Calu3 (cell line): ENCODE measurements around the gene USP7. TPM values are rescaled to one million over a fixed set of nuclear protein-coding genes. Genes with fewer than 3 reads are reported as not detected.
A peak's percentile ranks its signal among the peaks of the same experiment; 100 is the strongest.
"Not testable (repeated sequence)": the region's sequence is repeated elsewhere in the genome, so short reads cannot be mapped to it uniquely, and the experiment has no call there.

Experiments used
- BruUV-seq: library from RNA; stranded (reverse); fragments of 400-500 nt; replicated peaks from 2 replicates; lab custom pipeline; 2021; lab: Mats Ljungman, UMichigan
- CTCF ChIA-PET: fragments of 300-600 bp; sonication (Branson Sonifier 250); formaldehyde crosslinking; loops from one replicate; lab custom pipeline; 2022; ENCODE audit warnings: antibody characterized with exemption; lab: Charles Lee
- DNase-seq: peaks from one replicate; pipeline ENCODE4 v3.0.0; 2022
- H3K27ac Mint-ChIP-seq: one replicate; pipeline ENCODE4 v1.8.0; 2022; ENCODE audit warnings: mixed read lengths; ENCODE audit not compliant: unreplicated experiment
- H3K27me3 Mint-ChIP-seq: one replicate; pipeline ENCODE4 v1.8.0; 2022; ENCODE audit warnings: mixed read lengths; ENCODE audit not compliant: unreplicated experiment
- H3K36me3 Mint-ChIP-seq: one replicate; pipeline ENCODE4 v1.8.0; 2022; ENCODE audit warnings: mild to moderate bottlenecking, moderate library complexity, mixed read lengths; ENCODE audit not compliant: insufficient read depth, unreplicated experiment
- H3K4me1 Mint-ChIP-seq: one replicate; pipeline ENCODE4 v1.8.0; 2022; ENCODE audit warnings: mild to moderate bottlenecking, low read depth, mixed read lengths; ENCODE audit not compliant: unreplicated experiment
- H3K4me3 Mint-ChIP-seq: one replicate; pipeline ENCODE4 v1.8.0; 2022; ENCODE audit warnings: mild to moderate bottlenecking, low read depth, moderate library complexity, mixed read lengths; ENCODE audit not compliant: unreplicated experiment
- H3K9me3 Mint-ChIP-seq: one replicate; pipeline ENCODE4 v1.8.0; 2022; ENCODE audit warnings: low read depth, mixed read lengths; ENCODE audit not compliant: unreplicated experiment
- CTCF ChIP-seq: fragments of 200-600 bp; IDR thresholded peaks from one replicate; pipeline ENCODE4 v1.8.0; 2022; ENCODE audit warnings: antibody characterized with exemption; ENCODE audit not compliant: unreplicated experiment
- intact Hi-C: fragments of 100-400 bp; cut with micrococcal nuclease; formaldehyde crosslinking; loops from one replicate; pipeline ENCODE4 v1.10.0; 2022; ENCODE audit not compliant: unreplicated experiment
- total RNA-seq: library from RNA; stranded (reverse); gene quantifications from 2 replicates; pipeline ENCODE4 v1.2.3, GENCODE V29; 2022

Gene USP7
- total RNA-seq, 1 experiment from 2014 or later = 165 TPM

- Mint-ChIP-seq H3K27me3 (no peaks in the 10 kb centered on the region), H3K9me3 (no peaks in the 10 kb centered on the region), H3K36me3 (peaks cover 16% of the 10 kb centered on the region), H3K4me1 (peaks cover 28% of the 10 kb centered on the region), H3K27ac (no peak overlapping the region), H3K4me3 (no peak overlapping the region)
- CTCF ChIA-PET = interaction anchor here (0.5 to 1.1 kb wide), 3 partner anchors 82 to 266 kb away, joined by 4 to 6 read pairs (median 4); no protein-coding TSS in a partner anchor
- intact Hi-C loops = no loop called here
- no TSS peak for BruUV-seq
- TF ChIP-seq CTCF = no peak
- DNase-seq = no peak
These were observed 90.5 kb downstream of the USP7 start for GRCh38 chr16:8872967-8873865.

GRCh38 chr16:8872071-8872470 lies 91.6 kb downstream of the USP7 start:
- Mint-ChIP-seq H3K4me3 (no peak overlapping the region), H3K9me3 (no peaks in the 10 kb centered on the region), H3K27ac (no peak overlapping the region), H3K27me3 (no peaks in the 10 kb centered on the region), H3K4me1 (peaks cover 30% of the 10 kb centered on the region), H3K36me3 (peaks cover 27% of the 10 kb centered on the region)
- DNase-seq = no peak
- no peak for TF ChIP-seq CTCF
- BruUV-seq = no TSS peak
- CTCF ChIA-PET = interaction anchor here (1.1 kb wide), 1 partner anchor 267 kb away, joined by 6 read pairs; no protein-coding TSS in a partner anchor
- intact Hi-C loops = no loop called here

GRCh38 chr16:8869988-8870241 lies 93.8 kb downstream of the USP7 start:
- peaks cover 47% of the 10 kb centered on the region for H3K36me3 Mint-ChIP-seq
- CTCF ChIA-PET = interaction anchor here (1.3 kb wide), 1 partner anchor 73 kb away, joined by 3 read pairs; no protein-coding TSS in a partner anchor
- H3K9me3 Mint-ChIP-seq = not testable (repeated sequence)

GRCh38 chr16:8869212-8869987 lies 94.3 kb downstream of the USP7 start:
- Mint-ChIP-seq H3K27ac (peak overlapping the region; percentile 56), H3K9me3 (no peaks in the 10 kb centered on the region), H3K4me1 (peaks cover 57% of the 10 kb centered on the region), H3K36me3 (peaks cover 51% of the 10 kb centered on the region), H3K4me3 (peak overlapping the region; percentile 86), H3K27me3 (no peaks in the 10 kb centered on the region)
- CTCF ChIA-PET = interaction anchor here (0.5 to 1.6 kb wide), 14 partner anchors 9 to 329 kb away, joined by 3 to 18 read pairs (median 4); no protein-coding TSS in a partner anchor
- BruUV-seq = no TSS peak
- intact Hi-C loops = no loop called here
- DNase-seq = no peak
- no peak for TF ChIP-seq CTCF

More at GRCh38 chr16:8869988-8870241, 93.8 kb downstream of the USP7 start:
- BruUV-seq, H3K4me3 Mint-ChIP-seq, H3K27me3 Mint-ChIP-seq, DNase-seq, intact Hi-C loops, H3K27ac Mint-ChIP-seq: not testable (repeated sequence)
- H3K4me1 Mint-ChIP-seq = peaks cover 52% of the 10 kb centered on the region
